22Rv1 (cell line): Measurements from ENCODE around the gene TBX21.

Experiments
- CTCF ChIP-seq: fragments of 450-650 bp; IDR thresholded peaks from 2 replicates; pipeline ENCODE4 v1.5.1; 2017; ENCODE audit warnings: mild to moderate bottlenecking
- ZFX ChIP-seq: fragments of 450-650 bp; IDR thresholded peaks from 2 replicates; pipeline ENCODE4 v1.6.1; 2017; ENCODE audit warnings: antibody characterized with exemption, borderline replicate concordance

- TF ChIP-seq CTCF (no peak), ZFX (no peak)
These were observed 41.3 kb downstream of the TBX21 start for GRCh38 chr17:47774331-47774730.
